Stimulated activated CD8-positive, alpha-beta memory T cell treated with anti-CD3 and anti-CD28 coated beads, Interleukin-4, amount 100 ng/mL, for 48 hours (primary cell): Measurements from ENCODE around the gene CA14.
A peak's percentile ranks its signal among the peaks of the same experiment; 100 is the strongest.
"Not testable (repeated sequence)": the region's sequence is repeated elsewhere in the genome, so short reads cannot be mapped to it uniquely, and the experiment has no call there.

Experiments
- DNase-seq: peaks from one replicate; pipeline ENCODE4 v3.0.0-alpha.2; 2020

Gene CA14

GRCh38 chr1:150281758-150282557 is 24.4 kb downstream of the CA14 start, which contains the start of gene CIART:
Gene CIART (plus strand): TSS chr1:150282554. CDS start chr1:150283268, 714 bp downstream.
- peak; percentile 77 for DNase-seq

- no peak for DNase-seq
Observed at GRCh38 chr1:150282558-150282958, 25.0 kb downstream of the CA14 start.

DNA sequence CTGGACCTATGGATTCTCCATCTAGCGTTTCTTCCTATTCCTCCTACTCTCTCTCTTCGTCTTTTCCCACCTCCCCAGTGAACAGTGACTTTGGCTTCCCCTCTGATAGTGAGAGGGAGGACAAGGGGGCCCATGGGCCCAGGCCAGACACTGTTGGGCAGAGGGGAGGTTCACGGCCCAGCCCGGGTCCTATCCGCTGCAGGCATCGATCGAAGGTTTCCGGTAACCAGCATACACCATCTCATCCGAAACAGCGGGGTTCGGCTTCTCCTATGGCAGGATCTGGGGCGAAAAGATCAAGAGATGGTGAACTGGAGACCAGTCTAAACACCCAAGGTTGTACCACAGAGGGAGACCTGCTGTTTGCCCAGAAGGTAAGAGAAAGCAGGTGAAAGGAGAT is 25.7 kb downstream of the CA14 start:
- no peak for DNase-seq

DNA sequence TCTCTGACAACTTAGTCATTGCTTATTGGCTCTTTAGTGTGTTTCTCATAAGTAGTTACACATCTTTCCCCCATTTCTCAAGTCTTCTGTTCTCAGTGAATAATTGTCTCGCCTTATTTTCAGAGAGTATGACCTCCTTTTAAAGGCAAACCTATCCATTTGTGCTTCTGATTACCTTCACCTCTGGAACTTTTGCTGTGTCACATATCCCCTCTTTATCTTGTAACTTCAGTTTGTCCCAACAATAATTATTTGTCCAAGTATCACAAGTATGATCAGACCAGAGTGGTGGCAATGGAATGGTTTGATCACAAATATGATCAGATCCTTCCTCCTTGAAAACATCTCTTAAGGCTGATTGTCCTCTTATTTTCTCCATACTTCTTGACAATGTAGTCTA is 30.8 kb downstream of the CA14 start:
- no peak for DNase-seq

GRCh38 chr1:150288822-150289221 is 31.2 kb downstream of the CA14 start:
- DNase-seq = no peak

GRCh38 chr1:150293433-150294253 is 36.1 kb downstream of the CA14 start, which contains the start of gene MRPS21:
Gene MRPS21 (plus strand): TSS chr1:150293861. CDS start chr1:150294367, 506 bp downstream.
- peak; percentile 90 for DNase-seq

- DNase-seq = no peak
Observed at GRCh38 chr1:150295476-150295875, 37.9 kb downstream of the CA14 start.

DNA sequence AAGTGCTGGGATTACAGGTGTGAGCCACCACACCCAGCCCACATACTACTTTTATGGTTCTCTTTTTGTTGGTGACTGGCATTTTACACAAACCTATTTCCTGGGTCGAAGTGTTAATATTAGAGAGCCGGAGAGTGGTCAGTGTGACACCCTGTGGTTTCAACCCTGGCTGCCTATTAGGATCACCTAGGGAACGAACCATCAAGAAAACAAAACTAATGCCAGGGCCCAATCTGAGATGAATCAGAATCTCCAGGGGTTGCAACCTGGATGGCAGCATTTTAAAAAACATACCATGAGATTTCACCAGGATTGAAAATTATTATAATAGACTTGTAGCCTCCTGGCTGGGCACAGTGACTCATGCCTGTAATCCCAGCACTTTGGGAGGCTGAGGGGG is 42.1 kb downstream of the CA14 start:
- no peak for DNase-seq

DNA sequence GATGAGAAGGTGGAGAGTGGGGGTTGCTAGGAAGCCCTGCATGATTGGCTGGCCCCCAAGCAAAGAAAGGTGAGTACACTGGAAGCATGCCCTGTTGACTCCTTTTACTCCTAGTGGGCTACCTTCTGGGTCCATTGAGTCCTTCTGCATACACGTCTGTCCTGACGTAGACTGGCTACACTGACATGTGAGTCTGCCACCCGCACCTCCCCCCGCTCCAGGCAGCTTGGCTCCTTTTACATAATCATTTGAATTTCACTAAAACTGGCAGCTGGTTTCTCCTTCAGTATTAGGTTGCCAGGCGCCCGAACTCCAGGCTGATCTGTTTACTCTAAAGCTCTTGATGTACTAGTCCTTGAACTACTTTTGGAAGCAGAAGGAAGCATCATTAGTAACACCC is 44.8 kb downstream of the CA14 start:
- DNase-seq = no peak

- no peak for DNase-seq
Observed at GRCh38 chr1:150302902-150303301, 45.3 kb downstream of the CA14 start.

- DNase-seq = not testable (repeated sequence)
Observed at GRCh38 chr1:150308585-150308984, 51.0 kb downstream of the CA14 start.

DNA sequence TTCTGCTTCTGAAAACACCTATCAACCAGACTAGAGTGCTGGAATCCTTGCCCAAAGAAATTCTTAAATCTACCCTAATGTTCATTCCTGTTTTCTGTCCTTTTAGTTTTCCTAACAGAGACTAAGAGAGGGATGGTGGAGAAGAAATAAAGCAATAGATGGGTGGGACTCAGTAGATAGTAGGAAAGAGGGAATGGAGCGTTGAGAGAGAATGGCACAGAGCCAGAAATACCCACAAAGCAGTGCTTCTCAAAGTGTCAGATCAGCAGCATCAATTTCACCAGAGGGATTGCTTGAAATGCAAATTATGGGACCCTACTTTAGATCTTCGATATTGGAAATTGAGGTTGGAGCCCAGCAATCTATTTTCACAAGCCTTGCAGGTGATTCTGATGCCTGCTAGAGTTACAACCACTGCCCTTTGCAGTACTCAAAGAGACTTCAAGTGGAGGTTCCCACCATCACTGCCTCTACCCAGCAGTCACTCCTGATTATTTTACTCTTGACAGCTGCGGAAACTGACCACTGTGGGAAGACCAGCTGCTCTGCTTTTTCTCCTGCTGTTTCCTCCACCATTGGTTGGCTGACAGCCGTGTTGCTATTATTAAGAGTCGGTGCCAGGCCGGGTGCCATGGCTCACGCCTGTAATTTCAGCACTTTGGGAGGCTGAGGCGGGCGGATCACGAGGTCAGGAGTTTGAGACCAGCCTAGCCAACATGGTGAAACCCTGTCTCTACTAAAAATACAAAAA is 52.4 kb downstream of the CA14 start:
- no peak for DNase-seq

DNA sequence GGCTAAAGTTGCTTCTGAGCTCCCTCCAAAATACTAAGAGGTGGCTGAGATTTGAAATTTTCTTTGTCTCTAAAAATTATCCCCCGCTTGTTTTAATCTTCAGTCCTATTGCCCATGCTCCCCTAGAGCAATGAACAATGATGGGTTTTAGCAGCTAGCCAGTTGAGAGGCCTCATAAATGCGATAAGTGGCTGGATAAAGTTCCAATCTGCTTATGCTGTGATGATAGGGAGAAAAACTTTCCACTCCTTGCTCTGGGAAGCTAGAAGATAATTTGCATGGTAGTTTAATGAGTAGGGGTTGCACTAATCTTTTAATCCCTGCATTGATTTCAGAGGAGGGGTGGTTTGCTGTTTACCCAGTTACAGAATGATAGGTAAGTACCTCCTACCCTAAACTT is 54.2 kb downstream of the CA14 start:
- no peak for DNase-seq
